IPS DF 19.7 (cell line): ENCODE data around the gene UBE2O.
"Not testable (repeated sequence)": the region's sequence is repeated elsewhere in the genome, so short reads cannot be mapped to it uniquely, and the experiment has no call there.

Experiments used
- DNase-seq: peaks from one replicate; pipeline ENCODE4 v3.0.0-alpha.2; 2013; ENCODE audit warnings: low read depth, low spot score

UBE2O gene

DNA sequence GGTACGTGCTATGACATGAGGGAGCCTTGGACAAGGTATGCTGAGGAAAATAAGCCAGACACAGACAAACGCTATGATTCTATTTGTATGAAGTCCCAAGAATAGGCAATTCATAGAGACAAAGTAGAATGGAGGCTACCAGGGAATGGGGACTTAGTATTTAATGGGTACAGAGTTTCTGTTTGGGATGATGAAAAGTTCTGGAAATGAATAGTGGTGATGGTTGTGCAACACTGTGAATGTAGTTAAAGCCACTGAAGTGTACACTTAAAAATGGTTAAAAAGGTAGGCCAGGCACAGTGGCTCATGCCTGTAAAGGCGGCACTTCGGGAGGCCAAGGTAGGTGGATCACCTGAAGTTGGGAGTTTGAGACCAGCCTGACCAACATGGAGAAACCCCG lies 102.5 kb downstream of the UBE2O start:
- DNase-seq = no peak

GRCh38 chr17:76346936-76347335 lies 106.0 kb downstream of the UBE2O start:
- not testable (repeated sequence) for DNase-seq

GRCh38 chr17:76345377-76345974 lies 107.5 kb downstream of the UBE2O start:
- no peak for DNase-seq

DNA sequence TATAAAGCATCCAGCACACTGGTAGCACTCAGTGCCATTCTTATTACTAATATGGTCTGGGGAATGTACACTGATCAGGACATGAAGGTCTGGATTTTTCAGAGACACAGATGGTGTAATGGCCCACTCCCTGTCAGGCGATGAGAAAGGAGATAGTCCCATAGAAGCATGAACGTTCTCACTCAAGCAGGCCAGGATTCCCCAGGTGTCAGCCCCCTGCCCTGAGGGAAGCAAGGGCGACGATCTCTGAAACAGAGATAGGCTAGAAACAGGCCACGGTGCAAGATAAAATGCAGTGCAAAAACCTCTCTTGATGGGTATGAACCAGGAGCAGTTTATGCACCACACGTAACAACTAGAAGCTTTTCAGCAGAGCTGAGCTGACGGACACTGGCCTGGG lies 109.8 kb downstream of the UBE2O start:
- no peak for DNase-seq

GRCh38 chr17:76341301-76341700 lies 111.7 kb downstream of the UBE2O start:
- DNase-seq = no peak
